NCI-H1048 (cell line): ENCODE measurements around the gene HOXD8.

Source experiments
- DNase-seq: peaks from one replicate; lab custom pipeline; 2025; lab: John Stamatoyannopoulos, UW

Gene HOXD8

DNA sequence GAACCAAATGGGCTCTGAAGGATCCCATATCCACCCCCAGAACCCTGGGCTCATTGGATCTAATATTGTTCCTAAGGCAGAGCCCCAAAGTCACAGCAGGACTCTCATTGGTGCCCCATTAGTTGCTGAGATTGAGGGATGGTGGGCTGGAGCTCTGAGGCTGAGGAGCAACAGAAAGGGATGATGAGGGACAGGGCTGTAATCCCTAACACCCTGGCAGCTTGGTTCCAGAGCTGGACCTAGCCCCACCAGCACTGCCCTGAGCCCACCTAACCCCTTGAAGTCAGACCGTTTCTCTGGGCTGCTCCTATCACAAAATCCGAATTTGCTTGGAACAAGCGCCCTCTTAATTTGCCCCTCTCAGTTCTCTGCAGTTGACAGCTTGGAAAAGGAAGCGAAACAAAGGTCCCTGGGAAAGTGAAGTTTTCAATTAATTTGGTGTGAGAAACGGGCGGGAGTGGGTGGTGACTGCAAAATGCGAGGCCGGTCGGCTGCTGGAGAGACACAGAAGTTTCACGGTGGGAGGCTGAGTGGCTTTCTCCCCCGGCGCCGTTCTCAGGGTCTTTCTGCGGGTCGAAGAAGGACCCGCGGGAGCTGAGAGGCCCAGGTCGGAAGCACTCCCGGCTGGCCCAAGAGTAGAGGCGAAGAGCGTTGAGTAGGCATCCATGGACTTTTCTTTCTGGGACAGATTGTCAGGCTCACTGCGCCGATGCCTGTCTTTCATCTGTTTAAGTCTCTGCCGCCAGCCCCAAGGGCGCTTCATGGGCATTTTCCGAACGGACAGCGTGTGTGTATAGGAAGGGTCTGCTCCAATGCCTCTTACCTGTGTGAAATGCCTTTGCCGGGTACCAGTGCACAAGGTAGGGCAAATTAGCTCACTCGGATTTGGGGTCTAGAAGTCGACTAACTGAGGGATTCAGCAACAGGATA, 37.9 kb upstream of the HOXD8 start:
- no peak for DNase-seq

DNA sequence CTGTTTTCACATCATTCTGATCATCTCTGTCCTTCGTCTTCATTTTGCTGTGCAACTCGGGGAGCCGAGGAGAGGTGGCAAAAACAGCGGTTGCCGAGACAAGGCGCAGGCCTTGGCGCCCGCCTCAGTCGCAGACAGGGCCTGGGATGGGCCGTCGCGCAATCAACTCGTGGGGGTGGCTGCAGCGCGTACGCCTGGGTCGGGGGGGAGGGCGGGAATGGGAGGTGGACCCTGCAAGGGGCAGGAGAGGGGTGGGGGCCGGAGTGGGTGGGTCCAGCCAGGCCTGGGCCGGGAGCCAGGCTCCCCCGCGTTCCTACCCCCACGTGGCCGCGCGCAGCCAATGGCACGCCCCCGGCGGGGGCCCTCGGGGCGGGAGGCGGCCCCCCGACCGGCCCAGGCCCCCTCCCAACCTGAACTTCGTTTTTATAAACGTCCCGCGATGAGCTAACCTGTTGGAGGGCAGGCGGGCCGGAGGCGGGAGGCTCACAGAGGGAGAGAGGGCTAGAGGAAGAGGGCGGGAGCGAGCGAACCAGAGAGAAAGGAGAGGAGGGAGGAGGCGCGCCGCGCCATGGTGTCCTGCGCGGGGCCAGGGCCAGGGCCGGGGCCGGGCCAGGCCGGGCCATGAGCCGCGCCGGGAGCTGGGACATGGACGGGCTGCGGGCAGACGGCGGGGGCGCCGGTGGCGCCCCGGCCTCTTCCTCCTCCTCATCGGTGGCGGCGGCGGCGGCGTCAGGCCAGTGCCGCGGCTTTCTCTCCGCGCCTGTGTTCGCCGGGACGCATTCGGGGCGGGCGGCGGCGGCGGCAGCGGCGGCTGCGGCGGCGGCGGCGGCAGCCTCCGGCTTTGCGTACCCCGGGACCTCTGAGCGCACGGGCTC, 37.0 kb upstream of the HOXD8 start, which contains the start of gene HOXD13:
HOXD13 (plus strand) TSS at position 452 of the 875 bp plus-strand sequence; CDS start at position 622, 170 bp downstream.
- peak; percentile 35 for DNase-seq

DNA sequence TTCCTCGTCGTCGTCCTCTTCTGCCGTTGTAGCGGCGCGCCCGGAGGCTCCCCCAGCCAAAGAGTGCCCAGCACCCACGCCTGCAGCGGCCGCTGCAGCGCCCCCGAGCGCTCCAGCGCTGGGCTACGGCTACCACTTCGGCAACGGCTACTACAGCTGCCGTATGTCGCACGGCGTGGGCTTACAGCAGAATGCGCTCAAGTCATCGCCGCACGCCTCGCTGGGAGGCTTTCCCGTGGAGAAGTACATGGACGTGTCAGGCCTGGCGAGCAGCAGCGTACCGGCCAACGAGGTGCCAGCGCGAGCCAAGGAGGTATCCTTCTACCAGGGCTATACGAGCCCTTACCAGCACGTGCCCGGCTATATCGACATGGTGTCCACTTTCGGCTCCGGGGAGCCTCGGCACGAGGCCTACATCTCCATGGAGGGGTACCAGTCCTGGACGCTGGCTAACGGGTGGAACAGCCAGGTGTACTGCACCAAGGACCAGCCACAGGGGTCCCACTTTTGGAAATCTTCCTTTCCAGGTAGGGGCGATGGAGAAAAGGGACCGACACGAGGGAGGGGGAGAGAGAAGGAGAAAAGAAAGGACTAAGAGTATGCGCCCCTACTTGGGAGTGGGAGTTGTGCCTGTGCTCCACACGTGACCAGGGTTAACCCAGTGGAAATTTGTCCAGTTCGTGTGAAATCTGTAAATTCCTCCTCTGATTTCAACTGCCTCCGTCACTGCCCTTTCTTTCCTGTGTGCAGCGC, 36.2 kb upstream of the HOXD8 start:
- no peak for DNase-seq

DNA sequence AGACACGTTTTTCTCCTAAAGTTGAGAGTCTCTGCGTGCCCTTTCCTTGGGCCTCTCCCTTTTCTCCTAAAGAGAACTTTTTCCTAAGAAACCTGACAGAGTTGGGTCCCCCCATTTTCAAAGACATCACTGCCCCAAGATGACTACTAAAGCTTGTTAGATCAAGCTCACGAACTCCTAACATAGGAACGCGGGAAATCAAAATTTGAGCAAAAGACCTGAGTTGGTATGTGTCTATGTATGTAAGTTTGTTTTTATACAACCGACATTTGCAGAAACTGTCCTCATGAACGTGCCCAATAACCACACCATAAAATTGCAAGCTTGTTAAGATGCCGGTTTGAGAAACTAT, 35.6 kb upstream of the HOXD8 start:
- DNase-seq: no peak

DNA sequence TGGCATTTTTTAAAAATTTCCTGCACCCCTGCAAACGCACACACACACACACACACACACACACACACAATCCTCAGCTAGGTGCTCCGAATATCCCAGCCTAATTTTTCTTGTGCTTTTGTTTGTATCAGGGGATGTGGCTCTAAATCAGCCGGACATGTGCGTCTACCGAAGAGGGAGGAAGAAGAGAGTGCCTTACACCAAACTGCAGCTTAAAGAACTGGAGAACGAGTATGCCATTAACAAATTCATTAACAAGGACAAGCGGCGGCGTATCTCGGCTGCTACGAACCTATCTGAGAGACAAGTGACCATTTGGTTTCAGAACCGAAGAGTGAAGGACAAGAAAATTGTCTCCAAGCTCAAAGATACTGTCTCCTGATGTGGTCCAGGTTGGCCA, 35.2 kb upstream of the HOXD8 start:
- DNase-seq: no peak

DNA sequence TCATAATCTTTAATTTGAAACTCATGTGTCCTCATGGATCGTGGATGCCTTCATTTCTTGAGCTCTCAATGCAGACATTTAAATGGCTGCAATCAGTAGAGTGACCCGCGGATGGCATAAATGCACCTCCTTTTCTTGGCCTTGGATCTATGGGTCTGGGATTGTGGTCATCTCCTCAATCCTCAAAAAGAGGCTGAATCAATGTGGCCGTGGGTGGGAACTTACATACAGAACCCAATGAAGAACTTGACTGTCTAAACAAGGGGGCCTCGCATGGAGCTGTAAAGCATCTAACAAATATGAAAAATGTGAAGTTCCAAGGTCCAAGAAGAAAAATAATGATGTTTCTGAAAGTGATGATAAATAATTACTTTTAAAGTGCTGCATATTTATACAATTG, 34.1 kb upstream of the HOXD8 start:
- no peak for DNase-seq

DNA sequence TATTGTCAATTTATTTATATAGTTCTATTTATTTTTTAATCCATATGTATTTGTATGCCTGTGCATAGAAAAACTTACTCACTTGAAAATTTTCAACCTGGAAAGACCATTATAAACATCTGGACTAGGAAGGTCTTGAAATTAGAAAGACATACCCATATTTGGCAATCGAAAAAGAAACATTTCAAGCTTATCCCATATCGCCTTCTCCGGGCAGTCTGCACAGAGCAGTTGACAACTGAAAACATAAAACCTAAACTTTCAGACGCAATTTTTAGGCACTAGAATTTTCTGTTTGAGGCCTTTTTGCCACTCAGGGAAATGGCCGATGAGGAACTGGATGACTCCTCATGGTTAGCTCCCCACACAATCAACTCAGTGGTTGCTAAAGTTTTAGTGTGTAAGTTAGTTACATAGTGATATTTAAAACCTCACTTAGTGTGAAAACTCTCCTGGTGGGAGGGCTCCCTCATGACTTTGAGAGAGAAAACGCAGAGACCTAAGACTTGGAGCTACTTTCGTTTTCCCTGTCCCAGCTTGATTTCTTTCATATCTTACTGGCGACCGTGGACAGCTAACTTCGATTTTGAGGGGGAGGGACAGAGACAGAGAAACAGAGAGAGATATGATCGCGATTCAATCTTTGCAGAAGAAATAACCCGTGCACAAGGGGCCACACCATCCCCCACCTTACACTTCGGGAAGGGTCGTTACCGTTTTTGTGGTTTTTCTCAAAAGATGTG, 33.1 kb upstream of the HOXD8 start:
- no peak for DNase-seq

DNA sequence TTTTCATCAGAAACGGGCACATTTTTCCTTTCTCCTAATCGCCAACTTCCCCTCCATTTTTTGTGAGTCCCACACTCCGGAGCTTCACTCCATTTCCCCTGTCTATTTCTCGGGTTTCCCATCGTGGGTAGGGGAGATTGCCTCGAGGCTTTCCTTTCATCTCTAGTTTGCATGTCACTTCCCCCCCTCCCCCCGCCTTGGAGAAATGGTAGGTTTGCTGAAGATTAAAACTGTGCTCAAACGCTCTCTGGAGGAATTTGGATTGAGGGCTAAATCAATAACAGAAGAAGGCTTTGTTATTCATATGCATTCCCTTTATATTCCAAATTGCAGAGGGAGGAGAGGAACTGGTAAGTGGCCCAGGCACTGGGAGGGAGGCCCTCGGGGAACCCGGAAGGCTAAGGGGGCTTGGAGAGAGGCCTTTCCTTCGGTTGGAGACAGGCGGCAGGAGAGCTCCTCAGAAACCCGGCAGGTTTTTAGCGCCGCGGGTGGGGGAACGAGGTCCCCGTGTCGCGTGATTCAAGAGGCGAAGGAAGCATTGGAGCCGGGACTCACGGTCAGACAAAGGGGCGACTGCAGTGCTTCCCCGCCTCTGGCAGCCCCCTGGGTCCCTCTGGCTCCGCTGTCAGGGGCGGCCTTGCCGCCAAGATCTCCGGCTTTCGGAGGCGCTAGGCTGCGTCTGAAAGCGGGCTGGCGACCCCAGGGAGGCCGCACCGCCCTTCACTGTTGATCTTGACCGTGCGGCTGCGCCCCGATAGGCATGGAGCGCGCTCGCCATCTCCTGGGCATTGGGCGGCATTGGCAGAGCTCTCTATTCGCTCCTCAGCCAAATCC, 32.3 kb upstream of the HOXD8 start:
- DNase-seq: peak; percentile 79

DNA sequence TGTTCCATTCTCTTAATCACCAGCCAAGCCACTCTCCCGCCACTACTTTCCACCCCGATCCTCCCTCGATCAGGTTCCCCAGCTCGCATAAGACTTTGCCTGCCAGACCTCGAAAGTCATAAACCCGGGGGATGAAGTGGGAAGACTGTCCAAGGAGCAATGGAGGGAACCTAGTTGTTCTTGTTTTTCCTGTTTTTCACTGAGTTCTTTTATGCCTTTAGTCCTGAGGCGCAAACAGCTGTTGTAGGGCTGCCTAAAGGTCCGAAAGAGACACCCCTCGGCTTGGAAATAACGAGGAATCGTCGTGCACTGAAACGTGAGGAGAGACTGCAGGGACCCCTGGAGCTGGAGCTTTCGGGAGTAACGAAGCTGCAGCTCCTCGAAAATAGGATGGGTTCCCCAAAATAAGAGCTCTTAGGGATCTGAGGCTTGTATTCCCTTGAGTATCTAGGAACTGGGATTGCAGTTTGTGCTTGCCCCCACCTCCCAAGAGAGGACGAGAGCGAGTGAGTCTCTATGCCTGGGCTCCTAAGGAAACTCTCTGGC, 31.6 kb upstream of the HOXD8 start:
- DNase-seq: no peak

DNA sequence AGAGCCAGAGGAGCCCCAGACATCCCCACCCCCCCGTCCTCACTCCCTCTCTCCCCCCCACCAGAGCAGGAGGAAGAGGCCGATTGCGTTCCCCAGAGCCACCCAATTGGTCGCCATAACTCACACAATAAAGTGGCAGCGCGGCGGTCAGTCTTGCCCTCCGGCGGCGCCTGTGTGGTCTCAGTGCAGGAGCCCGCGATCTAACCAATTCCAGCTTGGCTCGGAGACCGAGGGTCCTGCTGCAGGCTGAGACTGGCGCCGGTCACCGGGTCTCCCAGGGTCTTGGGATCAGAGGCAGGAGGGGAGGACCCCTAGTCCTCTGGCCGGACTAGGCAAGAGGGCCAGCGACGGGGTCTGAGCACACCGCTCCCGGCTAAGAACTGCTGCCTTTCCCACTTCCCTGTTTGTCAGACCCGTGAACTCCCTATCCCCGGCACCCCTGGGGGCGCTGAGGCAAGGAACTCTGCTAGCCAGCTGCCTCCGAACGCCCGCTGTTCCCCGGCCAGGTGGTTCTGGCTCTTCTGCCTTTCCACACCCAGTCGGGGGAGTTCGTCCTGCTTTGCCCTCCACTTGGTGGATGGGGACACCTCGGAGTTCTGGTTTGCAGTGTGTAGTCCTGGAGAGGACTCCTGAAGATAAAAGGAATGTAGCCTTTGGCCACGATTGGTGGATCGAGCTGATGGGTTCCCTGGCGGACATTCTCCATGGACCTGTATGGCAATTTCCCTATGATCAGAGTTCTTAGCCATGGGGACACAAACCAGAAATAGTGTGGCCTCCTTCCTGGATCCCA, 30.9 kb upstream of the HOXD8 start:
- DNase-seq: no peak

DNA sequence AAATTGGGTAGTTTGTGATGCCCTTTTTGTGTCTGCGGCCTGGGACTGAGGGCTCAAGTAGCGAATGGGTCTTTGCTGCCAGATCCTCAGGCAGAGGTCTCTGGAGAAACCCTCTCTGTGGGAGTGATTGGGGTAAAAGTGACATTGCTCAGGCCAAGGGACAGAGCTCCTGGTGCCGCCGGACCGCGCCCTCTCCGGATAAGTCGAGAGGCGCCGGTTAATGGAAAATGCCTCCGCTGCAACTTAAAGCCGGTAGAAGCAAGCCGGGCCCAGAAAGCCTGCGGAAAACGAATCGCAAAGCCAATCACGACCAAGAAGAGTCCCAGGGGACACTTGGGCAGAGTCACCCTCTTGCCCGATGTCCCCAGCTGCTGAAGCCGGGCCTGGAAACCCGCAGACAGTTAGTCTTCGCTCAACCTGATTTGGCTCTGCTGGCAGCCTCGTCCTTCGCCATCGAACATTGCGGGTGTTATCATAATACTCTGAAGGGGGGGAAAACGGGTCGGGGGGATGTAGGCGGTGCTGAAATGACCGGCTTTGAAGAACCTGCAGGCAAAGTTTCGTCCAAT, 30.3 kb upstream of the HOXD8 start:
- DNase-seq: no peak

DNA sequence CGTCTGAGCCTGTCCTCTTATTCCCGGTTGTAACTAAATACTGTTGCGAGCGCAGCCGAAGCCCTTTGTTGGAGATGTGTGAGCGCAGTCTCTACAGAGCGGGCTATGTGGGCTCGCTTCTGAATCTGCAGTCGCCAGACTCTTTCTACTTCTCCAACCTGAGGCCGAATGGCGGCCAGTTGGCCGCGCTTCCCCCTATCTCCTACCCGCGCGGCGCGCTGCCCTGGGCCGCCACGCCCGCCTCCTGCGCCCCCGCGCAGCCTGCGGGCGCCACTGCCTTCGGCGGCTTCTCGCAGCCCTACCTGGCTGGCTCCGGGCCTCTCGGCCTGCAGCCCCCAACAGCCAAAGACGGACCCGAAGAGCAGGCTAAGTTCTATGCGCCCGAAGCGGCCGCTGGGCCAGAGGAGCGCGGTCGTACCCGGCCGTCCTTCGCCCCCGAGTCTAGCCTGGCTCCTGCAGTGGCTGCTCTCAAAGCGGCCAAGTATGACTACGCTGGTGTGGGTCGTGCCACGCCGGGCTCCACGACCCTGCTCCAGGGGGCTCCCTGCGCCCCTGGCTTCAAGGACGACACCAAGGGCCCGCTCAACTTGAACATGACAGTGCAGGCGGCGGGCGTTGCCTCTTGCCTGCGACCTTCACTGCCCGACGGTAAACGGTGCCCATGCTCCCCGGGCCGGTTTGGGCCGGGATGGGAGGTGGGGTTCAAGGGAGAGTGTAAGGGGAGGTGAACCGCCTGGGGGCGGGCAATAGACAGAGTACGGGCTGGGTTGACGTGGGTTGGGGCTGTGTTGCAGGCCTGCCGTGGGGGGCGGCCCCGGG, 29.6 kb upstream of the HOXD8 start, which contains the start of gene HOXD12:
HOXD12 (plus strand) TSS at position 68 of the 819 bp plus-strand sequence; CDS start at position 75, 7 bp downstream.
- no peak for DNase-seq

DNA sequence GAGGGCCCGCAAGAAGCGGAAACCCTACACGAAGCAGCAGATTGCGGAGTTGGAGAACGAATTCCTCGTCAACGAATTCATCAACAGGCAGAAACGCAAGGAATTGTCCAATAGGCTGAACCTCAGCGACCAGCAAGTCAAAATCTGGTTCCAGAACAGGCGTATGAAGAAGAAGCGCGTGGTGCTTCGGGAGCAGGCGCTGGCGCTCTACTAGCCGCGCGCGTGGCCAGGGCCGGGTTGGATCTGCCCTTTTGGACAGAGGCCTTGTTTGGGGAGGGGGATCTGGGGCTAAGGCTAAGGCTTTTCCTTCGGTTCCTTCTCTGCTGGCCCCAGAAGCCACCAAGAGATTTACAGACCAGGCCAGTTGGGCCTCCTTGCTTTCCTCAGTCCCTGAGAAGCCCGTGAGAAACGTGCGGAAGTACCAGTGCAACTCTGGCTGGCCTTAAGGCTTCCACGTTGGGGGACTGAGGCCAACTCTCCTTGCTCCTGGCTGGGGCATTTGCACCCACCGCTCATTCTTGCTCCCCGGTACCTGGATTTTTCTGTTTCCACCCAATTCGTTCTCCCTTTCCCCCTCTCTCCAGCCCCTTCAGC, 28.9 kb upstream of the HOXD8 start:
- no peak for DNase-seq

DNA sequence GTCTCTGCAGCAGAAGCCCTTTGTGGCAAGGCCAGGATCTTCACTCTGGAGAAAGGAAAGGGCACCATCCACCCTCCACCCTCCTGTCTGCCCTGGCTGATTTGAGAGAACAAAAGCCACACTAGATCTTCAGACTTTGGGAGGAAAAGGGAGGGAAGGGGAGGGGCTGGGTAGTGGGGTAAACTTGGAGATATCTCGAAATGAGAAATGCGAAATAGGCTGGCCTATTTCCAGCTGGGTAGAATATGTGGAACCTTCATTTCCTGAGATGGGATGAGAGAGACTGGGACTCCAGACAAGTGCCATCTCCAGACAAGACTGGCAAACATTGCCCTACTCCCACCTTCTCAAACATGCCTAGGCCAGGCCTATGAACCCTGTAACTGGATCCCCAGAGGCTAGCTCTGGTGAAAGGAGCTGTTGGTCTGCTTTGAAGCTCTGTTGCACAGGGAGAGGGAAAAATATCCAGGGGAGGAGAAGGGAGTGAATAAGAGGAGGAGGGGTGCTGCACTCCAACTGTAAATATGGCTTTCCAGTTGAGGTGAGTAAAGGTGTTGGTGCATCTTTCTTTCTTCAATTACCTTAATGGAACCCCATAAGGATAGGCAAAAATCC, 28.2 kb upstream of the HOXD8 start:
- no peak for DNase-seq

DNA sequence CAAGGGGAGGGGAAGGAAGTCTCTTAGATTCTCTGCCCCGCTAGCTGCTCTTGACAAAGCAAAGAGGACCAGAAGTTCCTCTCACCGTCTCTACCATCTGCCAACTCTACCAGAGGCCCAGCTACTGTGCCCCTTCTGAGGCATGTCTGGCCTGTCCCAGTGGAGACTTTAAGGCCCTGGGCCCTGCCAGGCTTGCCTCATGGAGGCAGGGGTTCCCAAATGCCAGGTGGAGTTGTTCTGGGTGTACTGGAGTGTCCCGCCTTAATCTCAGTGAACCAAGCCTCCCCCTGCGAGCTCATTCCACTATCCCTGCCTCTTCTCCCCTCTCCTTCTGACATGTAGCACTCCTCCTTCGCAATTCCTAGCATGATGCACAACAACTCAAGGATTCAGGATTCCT, 27.7 kb upstream of the HOXD8 start:
- DNase-seq: no peak

DNA sequence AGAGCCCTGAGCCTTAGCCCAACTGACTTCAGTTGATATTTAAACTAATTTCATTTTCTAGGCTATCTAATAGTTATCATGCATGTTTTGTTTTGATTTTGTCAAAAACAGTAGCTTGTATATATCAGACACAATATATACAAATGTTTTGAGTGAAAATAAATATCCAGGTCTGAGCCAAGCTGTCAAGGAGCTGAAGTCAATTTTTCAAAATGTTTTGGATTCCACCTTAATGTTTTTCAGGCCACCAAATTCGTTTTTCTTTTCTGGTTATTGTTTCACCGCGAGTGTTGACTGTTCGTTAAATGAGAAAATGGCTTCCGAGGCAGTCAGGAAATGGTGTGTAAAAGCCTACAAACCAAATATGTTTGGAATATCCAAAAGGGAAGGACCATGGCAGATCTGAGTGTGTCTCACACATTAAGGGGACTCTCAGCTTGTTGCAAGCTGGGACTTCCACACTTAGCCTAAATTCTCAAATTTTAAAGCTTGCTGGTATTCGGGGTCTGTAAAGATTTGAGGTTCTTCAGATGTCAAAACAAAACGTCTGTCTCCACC, 27.1 kb upstream of the HOXD8 start:
- no peak for DNase-seq

DNA sequence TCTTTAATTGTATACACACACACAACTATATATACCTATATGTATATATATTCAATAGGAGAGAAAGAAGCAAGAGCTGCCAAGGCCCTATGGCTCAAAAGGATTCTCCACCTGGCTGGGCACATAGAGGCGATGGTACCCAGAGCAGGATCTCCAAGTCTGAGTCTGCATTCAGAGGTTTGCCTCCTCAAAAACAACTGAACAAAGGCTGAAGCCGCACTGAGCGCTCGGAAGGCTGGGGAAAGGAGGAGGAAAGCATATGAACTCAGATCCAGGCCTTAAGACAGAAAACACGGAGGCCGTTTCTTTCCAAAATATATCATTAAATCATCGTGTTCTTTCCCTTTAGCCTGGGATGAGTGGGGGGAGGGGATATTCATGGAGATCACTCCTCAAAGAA, 26.3 kb upstream of the HOXD8 start:
- no peak for DNase-seq
